ENCODE measurements around the gene OR10J5. TPM values are rescaled to one million over a fixed set of nuclear protein-coding genes. Genes with fewer than 3 reads are reported as not detected.
"Not testable (repeated sequence)": the region's sequence is repeated elsewhere in the genome, so short reads cannot be mapped to it uniquely, and the experiment has no call there.

Gene OR10J5
- total RNA-seq, 1 donor = not detected

DNA sequence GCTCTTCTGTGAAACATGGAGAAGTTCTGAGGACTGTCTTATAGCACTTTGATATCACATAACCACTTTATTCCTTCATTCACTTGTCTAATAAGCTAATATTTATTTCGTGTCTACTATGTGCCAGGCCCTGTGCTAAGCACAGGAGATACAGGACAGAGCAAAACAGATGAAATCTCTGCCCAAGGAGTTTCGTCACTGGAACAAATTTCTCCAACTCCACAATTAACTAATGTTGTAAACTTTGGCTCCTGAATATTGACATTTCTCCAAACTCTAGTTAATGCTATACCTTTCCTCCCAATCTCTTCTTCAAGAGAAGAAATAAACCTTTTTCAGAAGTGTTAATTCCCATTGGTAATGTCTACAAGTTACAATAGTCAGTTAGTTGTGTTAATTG is 24.8 kb upstream of the OR10J5 start:
- TF ChIP-seq, protein P1, sequence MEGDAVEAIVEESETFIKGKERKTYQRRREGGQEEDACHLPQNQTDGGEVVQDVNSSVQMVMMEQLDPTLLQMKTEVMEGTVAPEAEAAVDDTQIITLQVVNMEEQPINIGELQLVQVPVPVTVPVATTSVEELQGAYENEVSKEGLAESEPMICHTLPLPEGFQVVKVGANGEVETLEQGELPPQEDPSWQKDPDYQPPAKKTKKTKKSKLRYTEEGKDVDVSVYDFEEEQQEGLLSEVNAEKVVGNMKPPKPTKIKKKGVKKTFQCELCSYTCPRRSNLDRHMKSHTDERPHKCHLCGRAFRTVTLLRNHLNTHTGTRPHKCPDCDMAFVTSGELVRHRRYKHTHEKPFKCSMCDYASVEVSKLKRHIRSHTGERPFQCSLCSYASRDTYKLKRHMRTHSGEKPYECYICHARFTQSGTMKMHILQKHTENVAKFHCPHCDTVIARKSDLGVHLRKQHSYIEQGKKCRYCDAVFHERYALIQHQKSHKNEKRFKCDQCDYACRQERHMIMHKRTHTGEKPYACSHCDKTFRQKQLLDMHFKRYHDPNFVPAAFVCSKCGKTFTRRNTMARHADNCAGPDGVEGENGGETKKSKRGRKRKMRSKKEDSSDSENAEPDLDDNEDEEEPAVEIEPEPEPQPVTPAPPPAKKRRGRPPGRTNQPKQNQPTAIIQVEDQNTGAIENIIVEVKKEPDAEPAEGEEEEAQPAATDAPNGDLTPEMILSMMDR (IDR thresholded peaks at IDR 0.05; ENCODE audit: insufficient read depth, low read depth, low read length) = no peak
- DNase-seq (ENCODE audit: low read depth) = no peak
- no peak overlapping the region for H3K4me3 ChIP-seq (ENCODE audit: low read depth, low read length)

DNA sequence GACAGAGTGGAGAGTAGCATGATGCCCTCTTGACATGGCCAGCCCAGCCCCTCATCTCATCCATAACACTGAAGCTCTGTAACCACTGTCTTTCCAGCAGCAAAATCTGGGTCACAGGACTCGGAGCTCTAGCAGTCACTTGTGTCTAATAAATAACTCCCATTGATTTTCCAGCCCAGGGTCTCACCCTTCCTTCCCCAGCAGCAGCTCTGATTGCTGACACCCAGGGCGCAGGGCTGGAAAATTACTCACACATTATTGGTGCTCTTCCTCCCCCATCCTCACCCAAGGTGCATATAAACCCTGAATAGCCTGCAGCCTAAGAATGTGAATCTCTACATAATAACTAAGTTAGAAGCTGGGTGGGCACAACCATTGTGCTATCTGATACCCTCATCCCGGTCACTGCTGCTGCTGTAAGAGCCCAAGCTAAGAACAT is 21.1 kb upstream of the OR10J5 start:
- DNase-seq (ENCODE audit: low read depth) = no peak
- no peak overlapping the region for H3K4me3 ChIP-seq (ENCODE audit: low read depth, low read length)
- TF ChIP-seq, protein P1 (IDR thresholded peaks at IDR 0.05; ENCODE audit: insufficient read depth, low read depth, low read length) = no peak

DNA sequence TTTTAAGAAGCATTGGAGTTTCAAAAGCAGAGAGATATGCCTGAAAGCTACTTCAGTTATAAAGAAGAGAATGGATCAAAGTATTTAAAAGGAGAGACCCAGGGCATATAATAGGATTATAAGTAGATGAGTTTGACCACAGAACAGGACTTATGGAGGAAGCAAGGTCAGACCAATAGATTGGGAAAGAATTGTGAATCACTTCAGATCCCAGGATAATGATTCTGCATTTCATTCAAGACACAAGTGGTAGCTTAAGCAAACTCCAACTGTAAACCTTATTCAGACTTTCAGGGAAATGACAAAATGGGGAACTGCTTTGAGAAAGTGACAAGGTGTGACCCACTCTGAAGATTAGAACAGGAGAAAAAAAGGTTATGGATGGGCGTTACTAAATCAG is 18.9 kb upstream of the OR10J5 start:
- TF ChIP-seq, protein P1 (IDR thresholded peaks at IDR 0.05; ENCODE audit: insufficient read depth, low read depth, low read length) = no peak
- no peak for DNase-seq (ENCODE audit: low read depth)
- no peak overlapping the region for H3K4me3 ChIP-seq (ENCODE audit: low read depth, low read length)

DNA sequence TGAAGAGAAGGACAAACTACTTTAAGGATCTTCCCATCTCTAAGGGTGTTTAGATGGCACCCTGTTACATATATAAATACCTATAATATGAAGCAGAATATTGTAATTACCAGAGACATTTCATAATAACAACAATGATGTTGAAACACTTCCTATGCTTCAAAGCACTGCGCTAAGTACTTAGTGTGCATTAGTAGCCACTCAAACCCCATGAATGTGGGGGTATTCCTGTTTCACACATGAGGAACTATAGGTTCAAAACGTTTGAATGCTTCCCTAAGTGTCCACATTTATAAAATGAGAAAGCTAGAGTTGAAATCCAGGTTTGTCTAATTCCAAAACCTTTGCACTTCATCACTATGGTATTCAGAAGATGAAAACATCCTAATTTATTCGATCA is 18.5 kb upstream of the OR10J5 start:
- H3K4me3 ChIP-seq (ENCODE audit: low read depth, low read length) = no peak overlapping the region
- TF ChIP-seq, protein P1 (IDR thresholded peaks at IDR 0.05; ENCODE audit: insufficient read depth, low read depth, low read length) = no peak
- no peak for DNase-seq (ENCODE audit: low read depth)

DNA sequence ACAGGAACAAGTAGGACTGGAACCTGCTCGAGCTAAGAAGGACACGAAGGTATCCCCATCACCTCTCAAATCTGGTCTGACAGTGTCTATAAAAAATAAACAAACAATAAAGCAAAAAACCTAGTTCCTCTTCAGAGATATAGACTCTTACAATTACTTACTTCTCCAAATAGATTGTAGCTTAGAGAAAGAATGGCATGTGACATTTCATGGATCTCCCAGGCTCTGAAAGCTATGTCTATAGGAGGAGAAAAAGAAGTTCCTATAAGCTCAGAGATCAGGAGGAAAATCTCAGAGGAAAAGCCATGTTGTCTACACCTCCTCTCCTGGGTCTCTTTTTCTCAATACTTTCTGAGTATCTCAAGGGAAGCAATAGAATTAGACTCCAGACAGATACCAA is 12.3 kb upstream of the OR10J5 start:
- TF ChIP-seq, protein P1 (IDR thresholded peaks at IDR 0.05; ENCODE audit: insufficient read depth, low read depth, low read length) = no peak
- H3K4me3 ChIP-seq (ENCODE audit: low read depth, low read length) = no peak overlapping the region
- DNase-seq (ENCODE audit: low read depth) = no peak

DNA sequence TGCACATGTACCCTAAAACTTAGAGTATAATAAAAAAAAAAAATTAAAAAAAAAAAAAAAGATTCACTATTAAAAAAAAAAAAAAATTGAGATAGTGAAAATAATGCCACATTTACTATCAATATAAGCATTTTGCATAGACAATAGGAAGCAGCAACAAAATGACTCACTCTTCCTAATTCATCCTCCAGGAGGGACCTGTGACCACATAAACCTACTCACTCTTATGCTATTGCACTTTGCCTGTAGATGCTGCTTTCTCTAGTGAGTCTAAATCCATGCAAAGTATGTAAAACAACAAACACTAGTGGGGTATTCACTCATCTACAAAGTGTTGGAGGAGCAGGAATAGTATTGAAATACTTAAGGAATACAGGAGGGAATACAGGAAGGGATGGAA is 2.9 kb downstream of the OR10J5 start:
- TF ChIP-seq, protein P1 (IDR thresholded peaks at IDR 0.05; ENCODE audit: insufficient read depth, low read depth, low read length) = no peak
- DNase-seq (ENCODE audit: low read depth) = no peak
- H3K4me3 ChIP-seq (ENCODE audit: low read depth, low read length) = no peak overlapping the region

DNA sequence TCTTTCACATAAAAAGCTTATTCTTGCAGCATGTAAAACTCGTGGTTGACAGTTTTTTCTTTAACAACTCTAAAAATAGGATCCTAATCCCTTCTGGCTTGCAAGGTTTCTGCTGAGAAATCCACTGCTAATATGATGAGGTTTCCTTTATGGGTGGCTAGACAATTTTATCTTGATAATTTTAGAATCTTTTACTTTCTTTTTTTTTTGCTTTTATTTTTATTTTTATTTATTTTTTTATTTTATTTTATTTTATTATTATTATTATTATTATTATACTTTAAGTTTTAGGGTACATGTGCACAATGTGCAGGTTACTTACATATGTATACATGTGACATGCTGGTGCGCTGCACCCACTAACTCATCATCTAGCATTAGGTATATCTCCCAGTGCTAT is 11.0 kb downstream of the OR10J5 start:
- not testable (repeated sequence) for H3K4me3 ChIP-seq (ENCODE audit: low read depth, low read length)

More for the DNA sequence above, 11.0 kb downstream of the OR10J5 start:
- not testable (repeated sequence) for DNase-seq (ENCODE audit: low read depth)

Measured in fibroblast of villous mesenchyme (primary cell).